ENCODE results near the gene RBBP8NL.

RBBP8NL gene

DNA sequence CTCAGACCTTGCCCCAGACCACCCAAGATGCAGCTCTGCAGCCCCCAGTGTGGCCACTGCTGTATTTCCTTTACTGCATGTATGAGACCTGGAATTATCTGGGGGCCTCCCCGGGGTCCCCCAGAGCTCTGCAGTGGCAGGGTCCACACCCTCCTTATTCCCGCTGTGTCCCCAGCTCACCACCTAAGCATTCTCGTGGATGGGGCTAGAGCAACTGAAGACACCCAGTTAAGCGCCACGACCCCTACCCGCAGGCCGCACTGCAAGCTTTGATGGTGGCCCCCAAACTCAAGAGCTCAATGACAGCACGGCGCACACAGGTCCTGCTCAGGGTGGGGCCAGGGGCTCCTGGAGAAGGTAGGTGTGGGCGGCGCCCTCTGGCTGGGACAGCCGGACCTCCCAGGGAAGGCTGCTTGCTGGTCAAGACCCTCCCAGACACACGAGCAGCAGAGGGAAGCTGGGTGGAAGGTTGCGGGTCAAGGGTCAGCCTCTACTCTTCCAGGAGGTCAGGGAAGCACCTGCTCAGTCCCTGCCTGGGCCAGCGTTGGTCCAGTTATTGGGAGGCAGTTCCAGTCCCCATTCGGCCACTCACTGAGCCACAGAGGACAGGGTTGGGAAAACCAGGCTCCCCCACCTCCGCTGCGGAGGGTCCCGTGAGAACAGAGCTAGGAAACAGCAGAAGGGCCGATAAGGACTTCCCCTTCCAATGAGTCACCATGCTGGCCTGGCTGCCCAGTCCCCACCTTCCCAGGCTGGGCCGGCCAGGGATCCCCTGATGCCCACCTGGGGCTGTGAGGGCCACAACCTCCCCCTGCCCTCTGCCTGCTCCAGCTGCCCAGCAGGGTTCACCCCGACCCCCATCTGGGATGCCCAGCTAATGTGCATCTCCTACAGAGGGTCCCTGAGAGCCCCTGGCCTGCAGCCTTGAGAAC, 63.2 kb downstream of the RBBP8NL start:
- ChIA-PET POLR2A (interaction anchor here (0.5 kb wide), 1 partner anchor 25 kb away, joined by 3 read pairs; no protein-coding TSS in a partner anchor), CTCF (interaction anchor here (1.0 to 2.8 kb wide), 4 partner anchors 11 to 62 kb away, joined by 3 to 13 read pairs (median 6); partner anchors contain the start of gene ADRM1)
- TF ChIP-seq, protein P1, sequence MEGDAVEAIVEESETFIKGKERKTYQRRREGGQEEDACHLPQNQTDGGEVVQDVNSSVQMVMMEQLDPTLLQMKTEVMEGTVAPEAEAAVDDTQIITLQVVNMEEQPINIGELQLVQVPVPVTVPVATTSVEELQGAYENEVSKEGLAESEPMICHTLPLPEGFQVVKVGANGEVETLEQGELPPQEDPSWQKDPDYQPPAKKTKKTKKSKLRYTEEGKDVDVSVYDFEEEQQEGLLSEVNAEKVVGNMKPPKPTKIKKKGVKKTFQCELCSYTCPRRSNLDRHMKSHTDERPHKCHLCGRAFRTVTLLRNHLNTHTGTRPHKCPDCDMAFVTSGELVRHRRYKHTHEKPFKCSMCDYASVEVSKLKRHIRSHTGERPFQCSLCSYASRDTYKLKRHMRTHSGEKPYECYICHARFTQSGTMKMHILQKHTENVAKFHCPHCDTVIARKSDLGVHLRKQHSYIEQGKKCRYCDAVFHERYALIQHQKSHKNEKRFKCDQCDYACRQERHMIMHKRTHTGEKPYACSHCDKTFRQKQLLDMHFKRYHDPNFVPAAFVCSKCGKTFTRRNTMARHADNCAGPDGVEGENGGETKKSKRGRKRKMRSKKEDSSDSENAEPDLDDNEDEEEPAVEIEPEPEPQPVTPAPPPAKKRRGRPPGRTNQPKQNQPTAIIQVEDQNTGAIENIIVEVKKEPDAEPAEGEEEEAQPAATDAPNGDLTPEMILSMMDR (IDR thresholded peaks at IDR 0.05; ENCODE audit: insufficient read depth, low read length, missing control alignments) = no peak
- no peak for DNase-seq (ENCODE audit: low read depth, low spot score)
- no peak overlapping the region for H3K4me3 ChIP-seq (ENCODE audit: low read depth, low read length)

DNA sequence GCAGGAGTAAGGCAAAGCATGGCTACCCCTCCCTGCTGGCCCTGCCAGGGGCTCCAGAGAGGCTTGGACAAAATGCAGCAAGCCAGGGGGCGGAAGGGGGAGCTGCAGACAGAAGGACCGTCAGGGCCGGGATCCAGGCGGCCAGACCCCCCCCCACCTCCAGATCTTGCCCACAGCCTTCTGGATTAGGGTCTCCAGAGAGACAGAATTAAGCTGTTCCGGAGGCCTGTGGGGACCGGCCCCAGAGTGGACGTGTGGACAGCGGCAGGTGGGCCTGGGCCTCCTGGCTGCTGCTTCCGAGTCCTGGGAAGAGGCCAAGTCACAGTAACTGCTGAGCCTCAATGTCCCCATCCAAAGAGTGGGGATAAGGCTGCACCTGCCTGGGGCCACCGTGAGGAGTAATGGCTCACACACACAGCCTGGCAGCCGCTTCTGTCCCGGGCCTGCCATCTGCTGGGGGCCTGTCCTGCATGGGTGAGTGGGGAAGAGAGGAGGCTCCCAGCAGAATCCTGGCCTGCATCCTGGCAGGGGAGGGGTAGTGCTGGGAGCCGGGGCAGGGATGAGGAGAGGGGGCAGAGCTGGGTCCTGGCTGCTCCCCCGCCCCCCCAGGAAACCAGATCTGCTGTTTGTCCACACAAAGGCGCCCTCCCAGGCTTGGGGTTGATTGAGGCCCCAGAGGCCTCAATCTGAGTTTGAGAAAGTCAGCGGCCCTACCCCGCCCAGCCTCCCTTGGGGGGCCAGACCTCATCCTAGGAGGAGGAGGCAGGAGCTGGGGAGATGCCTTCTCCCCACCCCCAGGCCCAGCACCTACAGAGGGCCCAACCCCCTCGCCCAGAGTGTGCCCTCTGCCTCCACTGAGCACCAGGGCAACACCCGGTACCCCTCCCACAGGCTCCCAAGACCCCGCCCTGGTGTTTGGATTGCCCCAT, 64.1 kb downstream of the RBBP8NL start:
- H3K4me3 ChIP-seq (ENCODE audit: low read depth, low read length) = no peak overlapping the region
- ChIA-PET CTCF (interaction anchor here (1.0 to 2.8 kb wide), 4 partner anchors 12 to 61 kb away, joined by 3 to 13 read pairs (median 6); partner anchors contain the start of gene ADRM1), POLR2A (no interaction called here)
- no peak for DNase-seq (ENCODE audit: low read depth, low spot score)
- TF ChIP-seq, protein P1 (IDR thresholded peaks at IDR 0.05; ENCODE audit: insufficient read depth, low read length, missing control alignments) = no peak

DNA sequence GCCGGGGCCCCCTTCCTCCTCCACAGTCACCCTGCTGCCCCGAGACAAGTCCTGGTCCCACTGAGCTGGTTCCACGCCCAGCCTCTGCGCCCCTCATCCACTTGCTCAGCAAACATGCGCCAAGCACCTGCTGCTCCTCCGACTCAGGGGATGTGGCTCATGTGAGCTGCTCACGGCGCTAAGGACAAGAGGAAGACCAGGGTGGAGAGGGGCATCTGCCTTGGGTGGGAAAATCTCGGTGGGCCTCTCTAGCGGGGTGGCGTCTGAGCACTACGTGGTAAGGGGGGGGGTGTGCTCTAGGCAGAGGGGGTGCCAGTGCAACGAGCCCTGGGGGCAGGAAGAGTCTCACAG, 64.8 kb downstream of the RBBP8NL start:
- ChIA-PET CTCF (no interaction called here), POLR2A (no interaction called here)
- TF ChIP-seq, protein P1 (IDR thresholded peaks at IDR 0.05; ENCODE audit: insufficient read depth, low read length, missing control alignments) = no peak
- H3K4me3 ChIP-seq (ENCODE audit: low read depth, low read length) = no peak overlapping the region
- no peak for DNase-seq (ENCODE audit: low read depth, low spot score)

DNA sequence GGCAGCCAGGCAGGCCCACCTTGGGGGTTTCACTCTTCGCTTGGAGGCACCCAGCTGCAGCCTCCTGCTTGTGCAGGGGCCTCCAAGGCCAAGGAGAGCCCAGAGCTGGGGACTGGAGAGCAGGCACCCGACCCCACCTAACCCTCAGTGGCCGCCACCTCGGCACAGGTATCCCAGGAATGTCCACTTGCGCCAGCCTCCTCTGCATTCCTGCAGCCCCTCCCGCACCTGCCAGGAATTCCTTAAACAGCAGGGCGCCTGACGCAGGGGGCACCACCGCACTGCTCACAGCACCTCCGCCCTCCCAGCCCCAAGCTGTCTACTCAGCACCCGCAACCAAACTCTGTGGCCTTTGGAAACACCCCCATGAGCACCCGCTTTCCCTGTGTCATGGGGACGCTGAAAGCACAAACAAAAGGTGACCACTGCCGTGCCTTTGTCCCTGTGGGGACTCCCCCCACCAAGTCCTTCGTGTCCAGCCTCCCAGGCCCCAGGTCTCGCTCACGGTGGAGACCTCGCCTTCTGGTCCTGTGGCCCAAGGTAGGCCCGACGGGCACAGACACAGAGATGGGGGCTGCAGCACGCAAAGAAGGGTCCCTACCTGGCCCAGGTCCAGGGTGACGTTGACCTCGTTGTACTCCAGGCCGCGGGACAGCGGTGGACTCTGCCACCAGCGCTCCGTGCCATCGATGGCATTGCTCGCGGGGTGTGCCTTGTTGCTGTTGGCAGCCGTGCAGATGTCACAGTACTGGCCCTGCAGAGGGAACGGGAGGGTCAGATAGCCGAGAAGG, 65.3 kb downstream of the RBBP8NL start:
- TF ChIP-seq, protein P1 (IDR thresholded peaks at IDR 0.05; ENCODE audit: insufficient read depth, low read length, missing control alignments) = no peak
- no peak for DNase-seq (ENCODE audit: low read depth, low spot score)
- ChIA-PET CTCF (no interaction called here), POLR2A (no interaction called here)
- no peak overlapping the region for H3K4me3 ChIP-seq (ENCODE audit: low read depth, low read length)

- TF ChIP-seq, protein P1 (IDR thresholded peaks at IDR 0.05; ENCODE audit: insufficient read depth, low read length, missing control alignments) = no peak
- ChIA-PET POLR2A (no interaction called here), CTCF (no interaction called here)
- no peak for DNase-seq (ENCODE audit: low read depth, low spot score)
- H3K4me3 ChIP-seq (ENCODE audit: low read depth, low read length) = no peak overlapping the region
Observed at GRCh38 chr20:62360854-62361798, 66.2 kb downstream of the RBBP8NL start.
